Smooth muscle cell (in vitro differentiated cells): ENCODE measurements around the gene MEN1. TPM values are rescaled to one million over a fixed set of nuclear protein-coding genes. Genes with fewer than 3 reads are reported as not detected.

ENCODE experiments used
- DNase-seq: peaks from one replicate; lab custom pipeline; 2025; ENCODE audit not compliant: unreplicated experiment; lab: John Stamatoyannopoulos, UW
- H2AFZ ChIP-seq: fragments of 200-600 bp; sonication (generic); 2 replicates; pipeline ENCODE4 v1.6.0; 2016; ENCODE audit warnings: antibody characterized with exemption, low read depth, mild to moderate bottlenecking
- H3F3A ChIP-seq: fragments of 200-600 bp; sonication (generic); 2 replicates; pipeline ENCODE4 v1.6.0; 2017; ENCODE audit warnings: antibody characterized with exemption, low read depth
- H3K27ac ChIP-seq: fragments of 200-600 bp; sonication (generic); 2 replicates; pipeline ENCODE4 v1.5.1; 2016; ENCODE audit warnings: low read depth, mild to moderate bottlenecking
- H3K27me3 ChIP-seq: fragments of 200-600 bp; sonication (generic); 2 replicates; pipeline ENCODE4 v1.6.1; 2016; ENCODE audit warnings: low read depth, mild to moderate bottlenecking
- H3K36me3 ChIP-seq: fragments of 200-600 bp; sonication (generic); 2 replicates; pipeline ENCODE4 v1.5.1; 2016; ENCODE audit warnings: low read depth
- H3K4me1 ChIP-seq: fragments of 200-600 bp; sonication (generic); 2 replicates; pipeline ENCODE4 v1.5.1; 2016; ENCODE audit warnings: low read depth
- H3K4me2 ChIP-seq: fragments of 200-600 bp; sonication (generic); 2 replicates; pipeline ENCODE4 v1.6.0; 2016; ENCODE audit warnings: mild to moderate bottlenecking
- H3K4me3 ChIP-seq: fragments of 200-600 bp; sonication (generic); 2 replicates; pipeline ENCODE4 v1.5.1; 2016; ENCODE audit warnings: mild to moderate bottlenecking
- H3K79me2 ChIP-seq: fragments of 200-600 bp; sonication (generic); 2 replicates; pipeline ENCODE4 v1.6.0; 2016; ENCODE audit warnings: low read depth, mild to moderate bottlenecking
- H3K9ac ChIP-seq: fragments of 200-600 bp; sonication (generic); 2 replicates; pipeline ENCODE4 v1.6.0; 2016; ENCODE audit warnings: low read depth
- H3K9me3 ChIP-seq: fragments of 200-600 bp; sonication (generic); replicated peaks from 2 replicates; pipeline ENCODE4 v1.5.1; 2016; ENCODE audit warnings: low read depth
- H4K20me1 ChIP-seq: fragments of 200-600 bp; sonication (generic); 2 replicates; pipeline ENCODE4 v1.6.0; 2016; ENCODE audit warnings: low read depth
- CTCF ChIP-seq: fragments of 200-600 bp; sonication (generic); IDR thresholded peaks from 2 replicates; pipeline ENCODE4 v1.5.1; 2017; ENCODE audit warnings: borderline replicate concordance, mild to moderate bottlenecking, antibody characterized with exemption; ENCODE audit not compliant: insufficient read depth, poor library complexity, severe bottlenecking
- WGBS: methylation state at CpG from one replicate; pipeline ENCODE4 v1.1.7; 2016; ENCODE audit warnings: low lambda C conversion rate; 5-methylcytosine and 5-hydroxymethylcytosine counted together
- polyA plus RNA-seq: library from polyadenylated mRNA; unstranded; fragments of >200 nt; fragmentation: Nextera tagmentation; extraction: Ambion mirVana; gene quantifications from 2 replicates; pipeline ENCODE4 v1.2.1, GENCODE V29; 2016
- total RNA-seq: library from RNA; depleted of rRNA; stranded (reverse); fragments of >200 nt; gene quantifications from 2 replicates; pipeline ENCODE4 v1.2.3, GENCODE V29; 2014

The MEN1 gene
- total and polyA plus RNA-seq, 2 experiments from 2014 or later = 11.6 to 37.3 TPM

- TF ChIP-seq CTCF = no peak
- Histone ChIP-seq H3K79me2 (no peaks in the 10 kb centered on the region), H3K4me1 (no peaks in the 10 kb centered on the region), H2AFZ (no peak overlapping the region), H3K27me3 (no peaks in the 10 kb centered on the region), H3K36me3 (no peaks in the 10 kb centered on the region), H3K27ac (no peak overlapping the region), H3K4me3 (no peak overlapping the region), H3K9me3 (no peaks in the 10 kb centered on the region), H3K9ac (no peak overlapping the region), H3K4me2 (no peak overlapping the region), H3F3A (no peaks in the 10 kb centered on the region), H4K20me1 (no peaks in the 10 kb centered on the region)
- DNase-seq = no peak
- WGBS = 94% methylated on average over 10 of the region's 10 CpGs
Observed at GRCh38 chr11:64794526-64794925, 15.8 kb downstream of the MEN1 start.

- Histone ChIP-seq H3K27ac (no peak overlapping the region), H3K36me3 (no peaks in the 10 kb centered on the region), H3K79me2 (no peaks in the 10 kb centered on the region), H3K9me3 (no peaks in the 10 kb centered on the region), H3F3A (no peaks in the 10 kb centered on the region), H2AFZ (no peak overlapping the region), H3K4me3 (no peak overlapping the region), H3K4me1 (no peaks in the 10 kb centered on the region), H3K4me2 (no peak overlapping the region), H4K20me1 (no peaks in the 10 kb centered on the region), H3K9ac (no peak overlapping the region), H3K27me3 (no peaks in the 10 kb centered on the region)
- 91% methylated on average over 10 of the region's 11 CpGs for WGBS
- no peak for TF ChIP-seq CTCF
- no peak for DNase-seq
Observed at GRCh38 chr11:64793271-64794160, 16.8 kb downstream of the MEN1 start.

DNA sequence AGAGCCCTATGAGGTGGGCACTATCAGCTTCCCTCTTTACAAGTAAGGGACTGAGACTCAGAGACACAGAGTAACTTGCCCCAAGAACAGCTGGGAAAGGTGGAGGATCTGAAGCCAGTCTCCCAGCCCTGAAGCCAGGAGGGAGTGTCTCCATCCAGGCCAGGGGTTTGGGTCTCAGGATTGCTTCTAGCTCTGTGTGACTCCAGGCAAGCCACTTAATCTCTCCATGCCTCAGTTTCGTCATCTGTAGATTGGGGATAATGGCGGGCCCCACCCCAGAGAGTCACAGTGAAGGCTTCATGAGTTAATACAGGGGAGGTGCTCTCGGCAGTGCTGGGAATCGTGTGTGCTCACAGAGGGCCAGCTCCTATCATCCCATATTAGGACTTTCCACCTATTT lies 17.9 kb downstream of the MEN1 start:
- Histone ChIP-seq H3K36me3 (no peaks in the 10 kb centered on the region), H3K9ac (no peak overlapping the region), H4K20me1 (no peaks in the 10 kb centered on the region), H3K4me3 (no peak overlapping the region), H3K4me2 (no peak overlapping the region), H3K79me2 (no peaks in the 10 kb centered on the region), H3K27ac (no peak overlapping the region), H2AFZ (no peak overlapping the region), H3K27me3 (no peaks in the 10 kb centered on the region), H3F3A (no peaks in the 10 kb centered on the region), H3K9me3 (no peaks in the 10 kb centered on the region), H3K4me1 (no peaks in the 10 kb centered on the region)
- TF ChIP-seq CTCF = no peak
- WGBS = 99% methylated on average over 4 of the region's 4 CpGs
- DNase-seq = no peak
